ENCODE data around the gene KLF3. TPM values are rescaled to one million over a fixed set of nuclear protein-coding genes. Genes with fewer than 3 reads are reported as not detected.

KLF3 gene
- total RNA-seq, 1 experiment from 2014 or later: 29.0 TPM

DNA sequence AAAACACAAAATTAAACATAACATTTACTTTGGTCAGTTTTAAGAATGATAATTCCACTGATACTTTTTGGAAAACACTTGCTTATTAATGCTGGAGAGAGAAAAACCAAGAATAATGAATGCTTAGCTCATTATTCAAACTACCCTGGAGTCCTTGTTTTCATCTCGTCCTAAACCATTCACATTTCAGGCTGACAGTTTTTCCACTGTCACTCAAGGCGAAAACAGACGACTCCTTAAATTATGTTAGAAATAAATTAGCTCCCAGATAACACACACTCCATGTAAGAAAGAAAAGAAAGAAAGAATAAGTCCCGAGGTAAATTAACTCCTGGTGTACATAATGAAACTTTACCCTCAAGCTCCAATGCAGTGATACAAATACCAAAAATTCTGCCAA lies 85.3 kb downstream of the KLF3 start:
- Histone ChIP-seq H3K18ac (ENCODE audit: insufficient read length, low read depth, low read length) (no peak overlapping the region), H2AK5ac (ENCODE audit: insufficient read length, low read length) (no peak overlapping the region), H2BK15ac (ENCODE audit: low read depth, low read length) (no peak overlapping the region), H2BK20ac (ENCODE audit: low read depth, low read length, poor library complexity, severe bottlenecking) (no peak overlapping the region), H3K79me1 (ENCODE audit: insufficient read depth, low read depth, low read length, poor library complexity, severe bottlenecking) (no peaks in the 10 kb centered on the region), H4K91ac (ENCODE audit: insufficient read length, low read depth, low read length) (no peak overlapping the region), H3K27ac (ENCODE audit: insufficient read length, low read depth, low read length) (no peak overlapping the region), H4K20me1 (ENCODE audit: control insufficient read depth, insufficient read depth, insufficient read length) (no peaks in the 10 kb centered on the region), H3K56ac (ENCODE audit: insufficient read length, low read depth, low read length) (no peak overlapping the region), H3K79me2 (ENCODE audit: insufficient read depth, low read length) (no peaks in the 10 kb centered on the region), H3K4me1 (ENCODE audit: insufficient read depth, low read length) (peaks cover 6% of the 10 kb centered on the region; the same call in 1 of the 2 replicates), H3K27me3 (ENCODE audit: insufficient read depth, low read length) (no peaks in the 10 kb centered on the region), H3K9me3 (ENCODE audit: control insufficient read depth, low read depth, low read length) (no peaks in the 10 kb centered on the region), H3K9ac (ENCODE audit: extremely low read depth, insufficient read length, low read length) (no peak overlapping the region), H2BK120ac (ENCODE audit: low read depth, low read length, poor library complexity, severe bottlenecking) (no peak overlapping the region), H4K8ac (replicated peaks; ENCODE audit: insufficient read length, low read depth, low read length) (no peak overlapping the region), H2BK12ac (ENCODE audit: insufficient read length, low read depth, low read length) (no peak overlapping the region), H3K23ac (ENCODE audit: insufficient read length, low read depth, low read length) (no peak overlapping the region), H3K23me2 (ENCODE audit: insufficient read length, low read depth, low read length, poor library complexity, severe bottlenecking) (no peaks in the 10 kb centered on the region), H2BK5ac (ENCODE audit: insufficient read length, low read length) (no peak overlapping the region), H4K5ac (ENCODE audit: insufficient read length, low read depth, low read length) (no peak overlapping the region), H3T11ph (ENCODE audit: low read length) (no peak overlapping the region), H2AFZ (ENCODE audit: low read length) (no peak overlapping the region), H3K4me2 (ENCODE audit: insufficient read depth, insufficient read length, low read length) (no peak overlapping the region), H3K14ac (ENCODE audit: insufficient read depth, low read length) (no peak overlapping the region), H3K4ac (ENCODE audit: low read depth, low read length) (no peak overlapping the region)
- peaks cover 16 to 21% of the 10 kb centered on the region in 2 experiments for H3K9me3 Mint-ChIP-seq
- peaks cover 0 to 5% of the 10 kb centered on the region in 2 experiments; a peak in 2 of 4 replicates for H3K4me1 Mint-ChIP-seq
- TF ChIP-seq, protein P1, sequence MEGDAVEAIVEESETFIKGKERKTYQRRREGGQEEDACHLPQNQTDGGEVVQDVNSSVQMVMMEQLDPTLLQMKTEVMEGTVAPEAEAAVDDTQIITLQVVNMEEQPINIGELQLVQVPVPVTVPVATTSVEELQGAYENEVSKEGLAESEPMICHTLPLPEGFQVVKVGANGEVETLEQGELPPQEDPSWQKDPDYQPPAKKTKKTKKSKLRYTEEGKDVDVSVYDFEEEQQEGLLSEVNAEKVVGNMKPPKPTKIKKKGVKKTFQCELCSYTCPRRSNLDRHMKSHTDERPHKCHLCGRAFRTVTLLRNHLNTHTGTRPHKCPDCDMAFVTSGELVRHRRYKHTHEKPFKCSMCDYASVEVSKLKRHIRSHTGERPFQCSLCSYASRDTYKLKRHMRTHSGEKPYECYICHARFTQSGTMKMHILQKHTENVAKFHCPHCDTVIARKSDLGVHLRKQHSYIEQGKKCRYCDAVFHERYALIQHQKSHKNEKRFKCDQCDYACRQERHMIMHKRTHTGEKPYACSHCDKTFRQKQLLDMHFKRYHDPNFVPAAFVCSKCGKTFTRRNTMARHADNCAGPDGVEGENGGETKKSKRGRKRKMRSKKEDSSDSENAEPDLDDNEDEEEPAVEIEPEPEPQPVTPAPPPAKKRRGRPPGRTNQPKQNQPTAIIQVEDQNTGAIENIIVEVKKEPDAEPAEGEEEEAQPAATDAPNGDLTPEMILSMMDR (conservative IDR thresholded peaks at IDR 0.05): no peak
- H3K36me3 Mint-ChIP-seq (ENCODE audit: insufficient read depth in 1 of 3, low read depth in 3 of 3): peaks cover 8 to 17% (median 8%) of the 10 kb centered on the region in 3 experiments; a peak in 6 of 7 replicates
- no CpG with 5 or more reads among the region's 4 CpGs for WGBS (ENCODE audit: extremely low coverage, insufficient read length, low lambda C conversion rate)
- peaks cover 3% of the 10 kb centered on the region; the same call in 1 of the 2 replicates for H3K27me3 Mint-ChIP-seq (ENCODE audit: low read depth)
- no peak for DNase-seq
- H3K27ac Mint-ChIP-seq: no peak overlapping the region
- no peak overlapping the region for H3K4me3 Mint-ChIP-seq

Other genes with a start within 250 kb of the KLF3 start
- gene TLR10, start 118.8 kb downstream of the KLF3 start, total RNA-seq (2021): not detected in 2 replicates
- not detected in 2 replicates for gene TLR1, start 140.6 kb downstream of the KLF3 start, total RNA-seq (2021)
- 0.07 and 0.11 TPM in 2 replicates for gene TLR6, start 192.6 kb downstream of the KLF3 start, total RNA-seq (2021)
- gene FAM114A1, start 203.6 kb downstream of the KLF3 start, total RNA-seq (2021): 9.9 and 10.3 TPM in 2 replicates